T follicular helper cell (primary cell): ENCODE results near the gene CCNL2.
"Not testable (repeated sequence)": the region's sequence is repeated elsewhere in the genome, so short reads cannot be mapped to it uniquely, and the experiment has no call there.

Experiments used
- DNase-seq: peaks from one replicate; pipeline ENCODE4 v3.0.0-alpha.2; 2020; ENCODE audit warnings: low read depth

CCNL2 gene

DNA sequence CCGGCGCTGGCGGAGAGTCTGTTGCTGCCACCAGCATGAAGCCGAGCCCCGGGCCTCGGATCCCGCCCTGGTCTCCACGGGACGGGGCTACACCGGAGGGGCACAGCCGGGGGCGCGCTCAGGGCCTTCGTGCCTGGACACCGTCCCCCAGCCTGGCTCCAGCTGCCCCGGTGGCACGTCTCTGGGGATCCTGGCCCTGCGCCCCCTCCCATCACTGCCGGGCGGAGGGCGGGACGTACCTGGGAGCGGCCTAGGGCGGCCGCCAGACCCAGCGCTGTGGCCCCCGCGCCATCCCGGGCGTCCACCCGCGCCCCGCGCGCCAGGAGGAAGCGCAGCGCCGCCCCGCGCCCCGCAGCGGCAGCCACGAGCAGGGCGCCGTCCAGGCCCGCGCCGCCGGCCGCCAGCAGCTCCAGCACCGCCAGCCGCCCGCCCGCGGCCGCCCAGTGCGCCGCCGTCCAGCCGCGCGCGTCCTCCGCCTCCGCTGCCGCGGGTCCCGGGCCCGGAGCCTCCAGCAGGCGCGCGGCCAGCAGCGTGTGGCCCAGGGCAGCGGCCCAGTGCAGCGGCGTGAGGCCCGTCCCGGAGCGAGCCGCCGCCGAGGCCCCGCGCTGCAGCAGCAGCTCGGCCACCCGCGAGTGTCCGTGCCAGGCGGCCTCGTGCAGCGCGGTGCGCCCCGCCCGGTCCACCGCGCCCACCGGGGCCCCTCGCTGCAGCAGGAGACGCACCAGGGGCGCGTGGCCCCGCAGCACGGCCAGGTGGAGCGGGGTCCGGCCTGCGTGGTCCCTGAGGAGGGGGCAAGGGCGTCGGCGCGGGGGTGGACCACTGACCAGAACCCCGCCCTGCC lies 20.9 kb upstream of the CCNL2 start:
- no peak for DNase-seq

DNA sequence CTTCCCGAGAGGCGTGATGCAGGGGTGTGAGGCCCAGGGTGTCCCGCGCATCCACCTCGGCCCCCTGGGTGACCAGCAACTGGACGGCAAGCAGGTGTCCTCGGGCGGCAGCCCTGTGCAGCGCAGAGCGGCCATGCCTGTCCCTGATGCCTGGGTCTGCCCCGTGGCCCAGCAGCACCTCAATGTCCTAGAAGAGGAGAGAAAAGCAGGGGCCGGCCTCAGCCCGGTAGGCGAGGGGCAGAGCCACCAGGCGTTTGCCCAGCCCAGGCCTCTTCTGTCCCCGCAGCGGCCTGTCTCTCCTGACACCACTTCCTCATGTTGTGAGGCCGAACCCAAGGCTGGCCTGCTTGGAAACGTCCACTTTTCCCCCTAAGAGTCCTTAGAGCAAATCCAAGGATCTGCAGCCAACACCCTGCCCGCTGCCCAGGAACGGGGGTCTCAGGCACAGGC lies 20.3 kb upstream of the CCNL2 start:
- DNase-seq, result no peak

DNA sequence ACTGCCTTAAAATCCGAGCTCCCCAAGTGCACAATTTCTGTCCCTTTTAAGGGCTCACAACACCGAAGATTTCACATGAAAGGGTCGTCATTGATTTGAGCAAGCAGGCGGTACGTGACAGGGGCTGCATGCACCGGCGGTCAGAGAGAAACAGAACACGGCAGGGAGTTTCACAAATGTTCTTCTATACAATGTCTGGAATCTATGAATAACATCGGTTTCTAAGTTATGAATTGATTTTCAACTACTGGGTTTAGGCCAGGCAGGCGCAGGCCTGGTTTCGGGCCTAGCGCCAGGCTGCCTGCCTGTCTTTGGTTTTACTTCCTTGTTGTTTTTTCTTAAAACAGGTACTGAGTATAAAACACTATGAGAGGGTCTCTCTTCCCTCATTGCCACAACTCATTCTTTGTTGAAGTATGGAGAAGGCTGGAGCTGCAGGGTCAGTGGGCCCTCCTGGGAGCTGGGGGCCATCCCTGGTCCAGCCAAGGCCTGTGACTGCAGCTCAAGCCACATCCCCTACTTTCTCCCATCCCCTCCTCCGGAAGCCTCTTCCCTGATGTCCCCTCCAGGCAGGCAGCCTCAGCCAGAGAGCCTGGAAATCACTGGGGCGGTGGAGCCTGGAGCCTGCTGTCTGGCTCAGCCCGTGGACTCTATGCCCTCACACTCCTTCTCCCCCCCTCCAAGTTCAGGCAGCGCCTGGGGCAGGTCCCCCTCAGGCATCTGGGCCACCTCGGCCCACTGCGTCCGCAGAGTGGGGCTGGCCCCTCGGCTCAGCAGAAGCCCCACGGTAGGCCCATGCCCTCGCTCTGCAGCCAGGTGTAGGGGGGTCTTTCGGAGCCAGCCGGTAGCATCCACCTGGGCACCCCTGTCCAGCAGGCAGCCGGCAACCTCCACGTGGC lies 19.6 kb upstream of the CCNL2 start:
- DNase-seq, result no peak

DNA sequence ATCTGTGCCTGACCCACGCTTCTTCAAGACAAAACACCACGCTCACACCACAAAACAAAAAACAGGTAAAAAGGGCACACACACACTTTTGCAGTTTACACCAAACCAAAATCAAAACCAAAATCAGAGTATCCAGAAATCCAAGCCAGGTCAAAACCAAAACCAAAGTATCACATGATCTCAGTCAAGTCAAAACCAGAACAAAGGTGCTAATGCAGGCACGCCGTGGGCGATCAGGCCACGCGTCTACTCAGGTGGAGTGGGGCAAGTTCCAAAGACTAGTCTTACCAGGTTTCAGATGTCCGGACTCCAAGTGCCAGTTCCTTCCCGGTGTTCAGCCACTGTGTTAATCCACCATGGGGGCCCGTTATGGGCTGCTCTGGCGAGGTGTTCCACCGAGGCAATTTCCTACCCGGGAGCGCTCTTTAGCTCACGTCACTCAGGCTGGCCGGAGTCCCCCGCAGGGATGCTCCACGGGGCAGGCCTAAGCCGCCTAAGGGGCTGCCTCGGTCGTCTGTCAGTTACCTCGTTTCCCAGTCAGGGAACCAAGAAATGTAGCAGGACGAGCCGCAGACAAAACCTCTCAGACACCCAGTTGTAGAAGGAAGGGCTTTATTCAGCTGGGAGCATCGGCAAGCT lies 18.8 kb upstream of the CCNL2 start:
- DNase-seq, result not testable (repeated sequence)

DNA sequence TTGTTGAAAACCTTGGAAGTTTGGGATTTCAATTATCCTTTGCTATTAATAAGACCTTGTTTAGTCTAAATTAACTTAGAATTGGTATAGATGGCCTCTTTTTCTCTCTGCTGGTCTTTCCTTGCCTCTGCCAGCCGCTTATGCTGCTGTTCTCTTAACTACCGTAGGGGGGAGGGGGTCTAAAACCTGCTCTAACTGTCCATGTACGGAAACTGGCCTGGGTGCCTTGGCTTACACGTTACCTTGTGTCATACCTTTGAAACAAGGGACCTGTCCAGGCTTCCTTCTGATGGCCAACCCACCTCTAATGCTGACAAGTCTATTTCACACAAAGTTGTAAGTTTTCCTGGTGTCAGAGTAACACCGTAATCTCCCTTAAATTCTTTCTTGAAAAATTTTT lies 18.3 kb upstream of the CCNL2 start:
- DNase-seq, result not testable (repeated sequence)

DNA sequence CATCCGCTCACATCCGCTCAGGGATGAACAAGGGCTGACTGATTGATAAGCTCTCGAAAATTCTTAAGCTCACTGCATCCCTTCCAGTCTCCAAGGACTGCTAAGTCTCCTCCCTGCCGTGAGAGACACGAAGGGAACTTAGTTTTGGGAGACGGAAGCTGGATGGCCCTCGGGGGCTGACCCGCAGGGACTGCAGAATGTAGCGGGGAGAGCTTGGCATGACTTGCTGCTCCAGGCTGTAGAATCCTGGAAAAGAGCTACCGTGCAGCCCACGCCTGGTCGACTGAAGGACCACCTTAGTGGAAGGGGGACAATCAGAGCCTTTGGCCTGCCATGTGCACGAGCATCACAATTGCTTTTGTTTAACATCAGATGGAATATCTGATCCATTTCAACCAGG lies 16.6 kb upstream of the CCNL2 start:
- DNase-seq, result no peak

DNA sequence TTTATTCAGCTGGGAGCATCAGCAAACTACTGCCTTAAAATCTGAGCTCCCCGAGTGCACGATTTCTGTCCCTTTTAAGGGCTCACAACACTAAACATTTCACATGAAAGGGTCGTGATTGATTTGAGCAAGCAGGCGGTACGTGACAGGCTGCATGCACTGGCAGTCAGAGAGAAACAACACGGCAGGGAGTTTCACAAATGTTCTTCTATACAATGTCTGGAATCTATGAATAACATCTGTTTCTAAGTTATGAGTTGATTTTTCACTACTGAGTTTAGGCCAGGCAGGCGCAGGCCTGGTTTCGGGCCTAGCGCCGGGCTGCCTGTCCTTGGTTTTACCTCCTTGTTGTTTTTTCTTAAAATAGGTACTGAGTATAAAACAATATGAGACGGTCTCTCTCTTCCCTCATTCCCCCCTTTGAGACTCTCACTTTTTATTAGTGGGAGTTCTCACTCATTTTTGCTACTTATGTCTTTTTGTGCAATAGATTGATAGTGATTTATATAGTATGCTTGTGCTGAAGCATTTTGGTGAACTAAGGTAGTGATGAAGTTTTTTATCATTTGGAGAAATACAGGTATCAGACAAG lies 13.3 kb upstream of the CCNL2 start:
- not testable (repeated sequence) for DNase-seq

DNA sequence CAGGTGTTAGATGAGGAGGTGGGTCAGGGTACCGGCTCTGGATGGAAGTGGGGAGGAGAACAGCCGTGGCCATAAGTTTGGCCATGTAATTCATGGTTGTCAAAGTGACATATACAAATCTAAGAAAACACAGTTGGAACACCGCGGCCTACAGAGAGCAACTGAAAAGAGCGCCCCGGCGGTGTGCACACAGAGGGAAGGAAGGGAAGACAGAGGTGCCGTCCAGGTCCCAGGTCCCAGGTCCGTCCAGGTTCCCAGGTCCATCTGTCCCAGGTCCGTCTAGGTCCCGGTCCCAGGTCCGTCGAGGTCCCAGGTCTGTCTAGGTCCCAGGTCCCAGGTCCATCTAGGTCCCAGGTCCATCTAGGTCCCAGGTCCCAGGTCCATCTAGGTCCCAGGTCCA lies 12.5 kb upstream of the CCNL2 start:
- no peak for DNase-seq

DNA sequence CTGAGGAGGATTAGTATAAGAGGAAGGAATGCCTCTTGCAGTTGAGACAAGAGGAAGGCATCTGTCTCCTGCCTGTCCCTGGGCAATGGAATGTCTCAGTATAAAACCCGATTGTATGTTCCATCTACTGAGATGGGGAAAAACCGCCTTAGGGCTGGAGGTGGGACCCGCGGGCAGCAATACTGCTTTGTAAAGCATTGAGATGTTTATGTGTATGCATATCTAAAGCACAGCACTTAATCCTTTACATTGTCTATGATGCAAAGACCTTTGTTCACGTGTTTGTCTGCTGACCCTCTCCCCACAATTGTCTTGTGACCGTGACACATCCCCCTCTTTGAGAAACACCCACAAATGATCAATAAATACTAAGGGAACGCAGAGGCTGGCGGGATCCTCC lies 11.1 kb upstream of the CCNL2 start:
- not testable (repeated sequence) for DNase-seq

DNA sequence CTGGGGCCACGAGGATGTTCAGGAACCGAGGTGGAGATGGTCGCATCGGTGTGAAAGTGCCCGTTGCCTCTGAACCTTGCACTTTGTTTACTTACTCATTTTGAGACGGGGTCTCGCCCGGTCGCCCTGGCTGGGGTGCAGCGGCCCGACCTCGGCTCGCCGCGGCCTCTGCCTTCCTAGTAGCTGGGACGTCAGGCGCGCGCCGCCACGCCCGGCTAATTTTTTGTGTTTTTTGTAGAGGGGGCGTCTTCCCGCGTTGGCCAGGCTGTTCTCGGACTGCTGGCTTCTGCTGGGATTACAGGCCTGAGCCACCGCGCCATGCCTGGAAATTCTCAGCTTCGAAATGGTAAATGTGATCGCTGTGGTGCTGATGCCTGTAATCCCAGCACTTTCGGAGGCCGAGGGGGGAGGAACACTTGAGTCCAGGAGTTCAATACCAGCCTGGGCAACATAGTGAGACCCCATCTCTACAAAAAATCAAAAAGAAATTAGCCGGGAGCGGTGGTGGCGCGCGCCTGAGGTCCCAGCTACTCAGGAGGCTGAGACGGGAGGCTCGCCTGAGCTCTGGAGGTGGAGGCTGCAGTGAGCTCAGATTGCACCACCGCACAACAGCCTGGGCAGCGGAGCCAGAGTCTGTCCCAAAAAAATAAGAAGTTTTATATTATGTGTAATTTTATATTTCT lies 8.6 kb upstream of the CCNL2 start:
- no peak for DNase-seq

DNA sequence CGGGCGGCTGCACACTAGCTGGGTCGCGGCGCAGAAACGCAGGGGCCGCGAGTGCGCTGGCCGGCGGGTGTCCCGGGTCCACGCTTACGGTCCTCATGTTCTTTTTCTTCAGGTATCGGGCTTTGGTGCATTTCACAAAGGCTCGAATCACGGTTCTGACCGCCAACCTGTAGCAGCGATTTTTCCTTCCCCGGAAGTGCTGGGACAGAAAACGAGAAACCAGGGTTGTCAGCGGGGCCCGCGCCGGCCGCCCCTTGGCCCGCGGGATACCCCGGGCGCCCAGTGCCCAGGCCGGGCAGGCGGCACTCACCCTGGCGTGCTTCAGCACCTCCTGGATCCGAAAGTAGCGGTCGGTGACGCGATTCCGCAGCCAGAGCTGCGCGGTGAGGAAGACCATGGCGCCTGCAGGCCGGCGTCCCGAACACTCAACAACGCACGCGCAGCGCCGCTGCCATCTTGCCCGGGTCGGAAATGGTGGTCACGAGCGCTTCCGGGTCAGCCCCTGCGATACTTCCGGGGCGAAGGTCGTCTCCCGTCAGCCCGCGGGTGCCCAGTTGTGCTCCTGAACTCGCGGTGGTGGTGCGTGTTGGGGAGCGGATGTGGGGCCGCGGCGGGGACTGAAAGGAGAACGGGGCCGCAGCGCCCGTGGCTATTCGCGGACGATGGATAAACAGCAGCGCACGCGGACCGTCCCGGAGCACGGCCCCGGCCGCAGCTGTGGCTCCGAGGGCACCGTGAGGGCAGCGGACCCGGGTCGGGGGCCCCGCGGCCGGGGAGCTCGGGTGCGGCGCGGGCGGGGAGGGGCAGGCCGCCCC lies 7.9 kb upstream of the CCNL2 start, which contains the start of gene MRPL20:
Gene MRPL20 (minus strand): TSS at position 473 of the 815 bp plus-strand sequence. CDS start 76 bp downstream, at position 397.
- peak; percentile 94 for DNase-seq

DNA sequence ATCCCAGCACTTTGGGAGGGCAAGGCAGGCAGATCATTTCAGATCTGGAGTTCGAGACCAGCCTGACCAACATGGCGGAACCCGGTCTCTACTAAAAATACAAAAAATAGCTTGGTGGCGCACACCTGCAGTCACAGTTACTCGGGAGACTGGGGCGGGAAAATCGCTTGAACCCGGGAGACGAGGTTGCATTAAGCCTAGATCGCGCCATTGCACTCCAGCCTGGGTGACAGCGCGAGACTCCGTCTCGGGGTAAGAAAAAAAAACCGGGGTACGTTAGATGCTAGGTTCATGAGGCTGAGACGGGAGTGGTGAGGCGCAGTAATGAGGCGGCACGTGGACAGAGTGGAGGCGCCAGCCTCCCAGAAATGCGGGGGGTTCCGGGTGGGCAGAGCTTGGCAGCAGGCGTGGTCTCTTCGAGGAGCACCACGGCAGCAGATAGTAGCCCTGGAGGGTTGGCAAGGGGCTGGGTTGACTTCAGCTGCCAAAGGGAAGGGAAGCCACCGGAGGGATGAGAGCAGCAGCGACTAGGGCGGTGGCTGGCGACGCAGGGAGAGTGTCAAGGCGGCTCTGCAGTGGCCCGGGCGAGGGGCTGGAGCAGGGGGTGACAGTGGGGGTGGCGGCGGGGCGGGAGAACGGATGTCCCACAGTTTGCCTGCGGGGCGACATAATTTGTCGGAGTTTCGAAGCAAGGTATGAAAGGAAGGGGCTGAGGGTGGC lies 7.1 kb upstream of the CCNL2 start:
- DNase-seq, result no peak

DNA sequence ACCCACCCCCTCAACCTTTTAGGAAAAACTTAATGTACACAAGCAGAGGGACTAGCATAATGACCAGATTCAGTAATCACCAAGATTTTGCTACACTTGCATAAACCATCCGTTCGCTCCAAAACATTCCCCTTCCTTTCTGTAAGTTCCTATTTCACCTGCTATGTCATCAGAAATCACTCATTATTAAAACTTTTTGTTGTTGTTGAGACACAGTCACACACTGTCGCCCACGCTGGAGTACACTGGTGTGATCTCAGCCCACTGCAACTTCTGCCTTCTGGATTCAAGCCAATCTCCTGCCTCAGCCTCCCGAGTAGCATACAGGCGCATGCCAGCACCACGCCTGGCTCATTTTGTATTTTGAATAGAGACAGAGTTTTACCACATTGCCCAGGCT lies 4.5 kb upstream of the CCNL2 start:
- DNase-seq, result no peak

DNA sequence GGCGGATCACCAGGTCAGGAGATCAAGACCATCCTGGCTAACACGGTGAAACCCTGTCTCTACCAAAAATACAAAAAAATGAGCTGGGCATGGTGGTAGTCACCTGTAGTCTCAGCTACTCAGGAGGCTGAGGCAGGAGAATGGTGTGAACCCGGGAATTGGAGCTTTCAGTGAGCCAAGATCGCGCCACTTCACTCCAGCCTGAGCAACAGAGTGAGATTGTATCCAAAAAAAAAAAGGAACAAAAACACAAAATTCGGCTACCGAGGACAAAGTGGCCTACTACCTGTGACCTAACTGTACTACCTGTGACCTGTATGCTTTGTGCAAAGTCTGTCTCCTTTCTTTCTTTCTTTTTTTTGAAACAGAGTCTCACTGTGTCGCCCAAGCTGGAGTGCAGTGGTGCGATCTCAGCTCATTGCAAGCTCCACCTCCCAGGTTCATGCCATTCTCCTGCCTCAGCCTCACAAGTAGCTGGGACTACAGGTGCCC lies 3.8 kb upstream of the CCNL2 start:
- not testable (repeated sequence) for DNase-seq

DNA sequence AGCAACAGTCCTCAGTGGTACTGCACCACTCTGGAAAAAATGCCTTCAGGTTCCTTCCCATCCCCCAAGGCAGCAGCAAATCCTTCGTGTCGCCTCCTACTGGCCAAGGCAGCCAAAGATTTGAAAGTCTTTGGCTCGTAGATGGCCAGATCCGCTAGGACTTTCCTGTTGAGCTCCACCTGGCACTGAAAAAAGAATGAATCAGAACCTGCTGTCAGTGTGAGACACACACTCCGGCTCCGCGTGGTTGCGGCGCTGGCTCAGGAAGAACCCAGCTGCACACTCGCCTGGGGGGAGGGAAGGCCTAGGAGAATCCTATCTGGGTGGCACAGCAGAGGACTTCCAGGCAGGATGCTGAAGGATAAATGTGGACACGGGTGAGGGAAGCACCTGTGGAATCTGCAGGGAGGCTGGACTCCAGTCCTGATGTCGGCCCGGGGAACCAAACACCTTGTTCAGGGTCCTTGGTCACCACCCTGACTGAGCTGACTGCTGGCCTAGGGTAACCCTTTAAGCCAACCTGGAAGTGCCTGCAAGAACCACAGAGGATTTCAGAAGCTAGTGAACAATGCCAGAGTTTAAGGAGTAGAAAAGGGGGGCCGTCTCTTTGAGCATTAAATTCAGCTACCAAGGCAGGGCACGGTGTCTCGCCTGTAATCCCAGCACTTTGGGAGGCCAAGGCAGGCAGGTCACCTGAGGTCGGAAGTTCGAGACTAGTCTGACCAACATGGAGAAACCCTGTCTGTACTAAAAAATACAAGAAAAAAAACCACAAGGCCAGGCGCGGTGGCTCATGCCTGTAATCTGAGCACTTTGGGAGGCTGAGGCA lies 3.2 kb upstream of the CCNL2 start:
- DNase-seq, result no peak

DNA sequence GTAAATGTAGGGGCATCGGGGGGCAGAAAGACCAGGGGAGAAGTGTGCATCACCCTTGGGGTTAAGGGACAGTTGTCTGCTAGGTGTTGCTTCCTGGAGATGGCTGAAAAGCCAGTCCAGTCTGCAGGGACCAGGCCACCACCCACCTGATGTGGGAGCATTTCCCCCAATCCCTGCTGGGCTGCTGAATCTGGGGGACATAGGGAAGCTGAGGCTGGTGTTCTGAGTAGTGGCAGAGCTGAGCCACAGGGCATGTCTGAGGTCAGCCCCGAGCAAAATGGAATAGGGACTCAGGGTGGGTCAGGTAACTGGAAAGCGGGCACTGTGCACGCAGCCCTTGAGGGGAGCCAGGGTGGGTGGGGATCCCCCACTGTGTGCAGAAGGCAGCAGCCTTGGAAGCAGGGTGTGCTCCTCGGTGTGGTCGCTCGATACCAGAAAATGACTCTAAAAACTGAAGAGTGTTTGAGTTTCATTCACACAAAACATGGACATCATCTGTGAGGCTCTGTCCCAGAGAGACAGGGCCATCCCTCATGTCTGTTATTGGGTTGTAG lies 2.4 kb upstream of the CCNL2 start:
- no peak for DNase-seq

DNA sequence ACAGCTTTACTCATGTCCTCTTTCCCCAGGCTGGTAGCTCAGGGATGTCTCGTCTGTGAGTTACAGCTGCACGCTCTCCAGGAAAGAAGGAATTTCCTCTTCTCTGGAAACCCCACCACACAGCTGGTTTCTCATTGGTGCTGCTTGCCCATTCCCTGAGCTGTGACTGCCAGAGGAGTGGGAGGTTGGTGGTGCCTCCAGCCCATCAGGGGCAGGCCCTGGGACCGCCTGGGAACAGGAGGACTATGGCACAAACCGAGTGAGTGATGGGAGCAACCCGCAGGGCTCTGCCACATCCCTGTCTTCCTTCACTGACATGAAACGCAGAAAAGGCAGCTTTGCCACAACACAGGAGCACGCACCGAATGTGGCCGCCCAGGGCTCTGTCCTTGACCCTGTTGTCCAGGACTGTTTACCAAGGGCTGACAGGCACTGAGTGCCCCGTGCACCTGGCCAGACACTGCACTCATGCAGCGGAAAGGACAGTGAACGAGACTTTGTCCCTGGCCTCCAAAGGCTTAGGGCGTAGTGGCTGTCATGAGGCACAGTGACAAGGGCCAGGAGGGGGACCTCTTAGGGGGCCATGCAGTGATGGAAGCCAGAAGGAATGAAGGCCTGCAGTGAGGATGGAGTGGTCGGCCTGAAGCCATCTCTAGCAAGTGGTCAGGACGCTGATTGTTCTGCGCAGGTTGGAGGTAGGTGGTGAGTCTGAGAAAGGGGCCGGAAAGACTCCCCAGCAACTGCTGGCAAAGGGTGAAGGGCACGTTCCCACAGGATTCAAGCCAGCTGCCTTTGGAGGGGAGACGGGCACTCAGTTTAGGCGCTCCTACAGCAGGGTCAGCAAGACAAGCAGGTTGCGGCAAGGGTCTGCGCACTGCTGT lies 1.7 kb upstream of the CCNL2 start:
- no peak for DNase-seq
